Activated naive CD4-positive, alpha-beta T cell treated with anti-CD3 and anti-CD28 coated beads, Interleukin-2, amount 50 U/mL, for 72 hours (primary cell): ENCODE data around the gene RAPGEF2. TPM values are rescaled to one million over a fixed set of nuclear protein-coding genes. Genes with fewer than 3 reads are reported as not detected.
"Not testable (repeated sequence)": the region's sequence is repeated elsewhere in the genome, so short reads cannot be mapped to it uniquely, and the experiment has no call there.

Experiments used
- ATAC-seq, 2 donors: fragments of 150-1000 bp; cut with Tn5 transposase; 2 replicates each; pipeline ENCODE4 v1.10.0; 2021; ENCODE audit warnings: mild to moderate bottlenecking in 2 of 2, moderate library complexity in 2 of 2
- DNase-seq, 2 donors: peaks; one replicate each; pipeline ENCODE4 v3.0.0; 2021 to 2022; ENCODE audit warnings: low spot score in 2 of 2
- H3K27ac Mint-ChIP-seq, 2 donors: one replicate each; pipeline ENCODE4 v1.8.0; 2022; ENCODE audit warnings: mild to moderate bottlenecking in 2 of 2, mixed read lengths in 2 of 2
- H3K36me3 Mint-ChIP-seq, 2 donors: one replicate each; pipeline ENCODE4 v1.8.0; 2022; ENCODE audit warnings: mixed read lengths in 2 of 2
- H3K9me3 Mint-ChIP-seq, 2 donors: one replicate each; pipeline ENCODE4 v1.8.0; 2022; ENCODE audit warnings: mixed read lengths in 2 of 2
- total RNA-seq, 2 donors: library from RNA; stranded (reverse); gene quantifications; one replicate each; pipeline ENCODE4 v1.2.3, GENCODE V29; 2022

RAPGEF2 gene
- total RNA-seq, 2 donors from 2014 or later, result 11.1 to 34.8 TPM

DNA sequence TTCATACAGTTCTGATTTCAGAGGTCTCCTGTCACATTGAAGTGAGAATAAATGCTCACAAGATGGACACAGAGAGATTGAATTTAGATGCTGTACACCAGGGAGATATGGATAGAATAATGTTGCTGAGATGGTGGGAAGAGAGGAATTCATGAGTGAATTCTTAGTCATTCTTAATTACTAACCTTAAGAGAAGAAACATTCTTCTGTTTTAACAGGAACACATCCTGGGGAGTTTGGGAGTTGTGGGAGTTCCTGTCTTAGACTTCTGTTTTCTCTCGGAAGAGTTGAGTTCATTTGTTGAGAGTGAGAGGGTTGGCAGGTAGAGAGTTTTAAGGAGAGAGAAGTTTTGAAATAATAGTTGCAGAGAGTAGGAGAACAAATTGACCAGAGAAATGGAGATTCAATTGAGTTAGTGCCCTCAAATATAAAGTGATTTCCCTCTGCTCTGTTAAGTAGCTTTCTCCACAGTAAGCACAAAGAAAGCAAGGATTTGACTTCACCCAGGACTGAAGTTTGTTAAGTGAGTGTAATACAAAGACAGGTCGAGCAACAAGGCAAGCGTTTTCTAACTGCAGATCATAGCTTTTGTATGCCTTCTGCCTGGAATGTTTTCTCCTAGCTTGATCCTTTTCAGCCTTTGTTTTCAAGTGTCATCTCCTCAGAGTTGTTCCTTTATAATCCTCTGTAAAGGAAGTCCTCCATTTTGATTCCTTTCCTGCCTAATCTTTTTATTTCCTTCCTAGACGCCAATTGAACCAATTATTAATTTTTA lies 205.9 kb downstream of the RAPGEF2 start:
- H3K9me3 Mint-ChIP-seq, result no peaks in the 10 kb centered on the region
- no peak for ATAC-seq
- no peak overlapping the region for H3K27ac Mint-ChIP-seq
- peaks cover 13 to 20% of the 10 kb centered on the region in 2 donors for H3K36me3 Mint-ChIP-seq
- no peak for DNase-seq

DNA sequence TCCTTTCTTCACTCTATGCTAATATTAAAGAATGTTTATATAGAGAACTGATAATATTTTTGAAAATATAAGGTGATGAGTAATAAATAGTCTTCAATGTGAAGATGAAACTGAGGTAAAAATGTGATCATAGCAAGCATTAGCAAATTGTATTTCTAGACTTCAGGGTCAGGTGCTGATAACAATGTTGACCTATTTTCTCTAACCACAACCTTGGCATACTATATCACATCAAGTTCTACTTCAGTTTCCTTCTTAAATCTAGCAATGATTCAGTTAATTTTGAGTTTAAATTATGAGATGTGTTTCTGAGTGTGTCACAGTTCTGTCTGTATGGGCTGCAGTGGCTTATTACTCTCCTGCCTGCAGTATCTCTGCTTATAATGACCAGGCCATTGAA lies 209.4 kb downstream of the RAPGEF2 start:
- Mint-ChIP-seq H3K9me3 (no peaks in the 10 kb centered on the region), H3K36me3 (peaks cover 4 to 8% of the 10 kb centered on the region in 2 donors), H3K27ac (no peak overlapping the region)
- ATAC-seq (no peak), DNase-seq (no peak)

DNA sequence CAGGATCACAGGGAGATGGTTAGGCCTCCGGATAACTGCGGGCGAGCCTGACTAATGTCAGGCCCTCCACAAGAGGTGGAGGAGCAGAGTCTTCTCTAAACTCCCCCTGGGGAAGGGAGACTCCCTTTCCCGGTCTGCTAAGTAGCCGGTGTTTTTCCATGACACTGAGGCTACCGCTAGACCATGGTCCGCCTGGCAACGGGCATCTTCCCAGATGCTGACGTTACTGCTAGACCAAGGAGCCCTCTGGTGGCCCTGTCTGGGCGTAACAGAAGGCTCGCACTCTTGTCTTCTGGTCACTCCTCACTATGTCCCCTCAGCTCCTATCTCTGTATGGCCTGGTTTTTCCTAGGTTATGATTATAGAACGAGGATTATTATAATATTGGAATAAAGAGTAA lies 213.0 kb downstream of the RAPGEF2 start:
- ATAC-seq, result not testable (repeated sequence)

DNA sequence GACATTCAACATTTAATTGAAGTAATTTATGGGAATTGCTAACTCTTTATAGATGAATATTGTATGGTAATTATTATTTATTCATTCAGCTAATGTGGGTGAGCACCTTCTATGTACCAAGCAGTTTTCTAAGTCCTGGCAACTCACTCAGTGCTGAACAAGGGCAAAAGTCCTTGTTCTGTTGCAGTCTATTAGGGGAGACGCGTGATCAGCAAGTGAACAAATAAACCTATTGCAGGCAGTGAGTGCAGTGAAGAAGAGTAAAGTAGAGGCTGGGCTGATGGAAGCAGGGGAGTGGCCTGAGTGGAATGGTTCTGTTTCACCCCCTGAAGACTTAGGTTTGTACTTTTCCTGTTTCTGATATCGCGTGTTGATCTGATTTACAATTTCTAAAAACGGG lies 214.3 kb downstream of the RAPGEF2 start:
- Mint-ChIP-seq H3K9me3 (no peaks in the 10 kb centered on the region), H3K27ac (no peak overlapping the region), H3K36me3 (peaks cover 5 to 8% of the 10 kb centered on the region in 2 donors)
- ATAC-seq, result no peak
- no peak for DNase-seq

More for the DNA sequence above, 213.0 kb downstream of the RAPGEF2 start:
- H3K9me3 Mint-ChIP-seq, H3K27ac Mint-ChIP-seq, DNase-seq, H3K36me3 Mint-ChIP-seq: not testable (repeated sequence)

DNA sequence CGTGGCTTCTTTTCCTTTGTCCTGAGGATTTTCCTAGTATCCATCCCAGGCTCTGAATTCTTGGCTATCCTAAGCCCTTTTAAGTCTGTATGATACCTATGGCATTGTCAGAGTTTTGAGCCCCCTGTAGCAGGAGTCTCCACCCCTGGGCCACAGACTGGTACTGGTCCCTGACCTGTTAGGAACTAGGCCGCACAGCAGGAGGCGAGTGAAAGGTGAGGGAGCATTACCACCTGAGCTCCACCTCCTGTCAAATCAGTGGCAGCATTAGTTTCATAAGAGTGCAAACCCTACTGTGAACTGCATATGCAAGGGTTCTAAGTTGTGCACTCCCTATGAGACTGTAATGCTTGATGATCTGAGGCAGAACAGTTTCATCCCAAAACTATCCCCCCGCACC lies 216.1 kb downstream of the RAPGEF2 start:
- DNase-seq, result no peak
- no peaks in the 10 kb centered on the region for H3K9me3 Mint-ChIP-seq
- no peak for ATAC-seq
- H3K27ac Mint-ChIP-seq, result no peak overlapping the region
- peaks cover 11 to 20% of the 10 kb centered on the region in 2 donors for H3K36me3 Mint-ChIP-seq

DNA sequence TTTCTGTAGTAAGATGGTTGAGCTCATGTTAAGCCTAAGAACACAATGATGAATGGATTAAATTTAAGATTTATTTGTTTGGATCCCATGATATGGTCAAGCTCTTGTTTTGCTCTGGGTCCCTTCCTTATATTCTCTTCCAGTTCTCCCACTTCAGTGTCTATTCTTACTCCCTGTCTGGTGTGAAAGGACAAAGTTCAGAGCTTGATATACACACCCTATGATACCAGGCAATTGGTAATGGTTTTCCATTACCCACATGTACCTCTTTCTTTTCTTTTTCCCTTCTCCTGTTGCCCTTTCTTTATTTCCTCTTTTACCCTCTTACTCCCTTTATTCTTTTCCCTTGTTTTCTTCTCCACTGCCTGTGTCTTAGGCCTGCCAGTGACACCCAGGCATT lies 223.6 kb downstream of the RAPGEF2 start:
- no peak overlapping the region for H3K27ac Mint-ChIP-seq
- ATAC-seq, result no peak
- peaks cover 14 to 26% of the 10 kb centered on the region in 2 donors for H3K36me3 Mint-ChIP-seq
- no peak for DNase-seq
- H3K9me3 Mint-ChIP-seq, result no peaks in the 10 kb centered on the region

DNA sequence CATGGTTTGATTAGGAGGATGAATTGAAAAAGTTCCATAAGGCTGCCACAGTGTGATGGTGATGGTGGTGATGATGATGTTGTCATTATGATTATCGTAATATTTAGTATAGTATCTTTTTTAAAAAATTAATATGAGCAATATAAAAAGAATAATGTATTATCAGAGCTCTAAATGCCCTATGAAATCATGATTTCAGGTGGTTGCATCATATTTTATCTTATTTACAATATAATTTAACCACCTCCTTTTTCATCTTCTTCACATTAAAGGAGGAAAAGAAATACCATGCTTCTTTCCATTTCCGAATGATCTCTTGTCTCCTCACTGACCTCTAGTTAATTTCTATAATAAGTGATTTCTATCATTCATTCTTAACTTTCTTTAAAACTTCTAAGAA lies 225.9 kb downstream of the RAPGEF2 start:
- H3K9me3 Mint-ChIP-seq, result no peaks in the 10 kb centered on the region
- ATAC-seq (no peak), DNase-seq (no peak)
- H3K36me3 Mint-ChIP-seq, result peaks cover 15 to 22% of the 10 kb centered on the region in 2 donors
- no peak overlapping the region for H3K27ac Mint-ChIP-seq

DNA sequence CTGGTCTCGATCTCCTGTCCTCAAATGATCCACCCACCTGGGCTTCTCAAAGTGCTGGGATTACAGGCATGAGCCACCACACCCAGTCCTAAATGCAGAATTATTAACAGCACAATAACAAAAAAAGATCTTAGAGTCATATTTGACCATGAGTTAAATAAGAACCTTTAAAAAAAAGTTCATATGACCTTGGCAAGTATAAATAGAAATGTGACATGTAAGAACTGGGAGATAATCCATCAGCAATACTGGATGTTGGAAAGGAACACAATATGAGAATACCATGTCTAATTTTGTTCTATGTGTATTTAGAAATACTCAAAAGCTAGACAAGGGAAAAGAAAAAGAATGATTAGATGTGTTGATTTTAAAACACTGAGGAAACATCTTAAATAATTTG lies 231.6 kb downstream of the RAPGEF2 start:
- DNase-seq, result no peak
- no peak for ATAC-seq
- H3K36me3 Mint-ChIP-seq, result peaks cover 26 to 37% of the 10 kb centered on the region in 2 donors
- peaks cover 0 to 5% of the 10 kb centered on the region in 2 donors for H3K9me3 Mint-ChIP-seq
- H3K27ac Mint-ChIP-seq, result no peak overlapping the region

DNA sequence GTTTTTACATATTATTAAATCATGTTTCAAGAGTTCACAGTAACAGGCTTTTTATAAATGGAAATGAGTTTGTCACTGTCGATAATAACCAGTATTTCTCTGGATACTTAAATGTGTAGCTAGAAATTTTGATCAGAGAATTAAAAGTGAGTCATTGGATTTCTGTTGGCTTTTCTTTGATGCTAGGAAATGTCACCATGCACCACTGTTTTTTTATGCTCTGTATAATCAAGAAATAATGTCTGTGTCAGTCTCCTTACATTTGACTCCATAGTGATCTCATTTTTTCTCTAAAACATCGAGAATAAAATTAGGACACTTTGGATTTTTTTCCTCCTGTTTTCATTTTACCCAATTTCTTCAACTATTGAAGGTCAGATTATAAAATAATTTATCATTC lies 234.2 kb downstream of the RAPGEF2 start:
- H3K36me3 Mint-ChIP-seq, result peaks cover 26 to 35% of the 10 kb centered on the region in 2 donors

DNA sequence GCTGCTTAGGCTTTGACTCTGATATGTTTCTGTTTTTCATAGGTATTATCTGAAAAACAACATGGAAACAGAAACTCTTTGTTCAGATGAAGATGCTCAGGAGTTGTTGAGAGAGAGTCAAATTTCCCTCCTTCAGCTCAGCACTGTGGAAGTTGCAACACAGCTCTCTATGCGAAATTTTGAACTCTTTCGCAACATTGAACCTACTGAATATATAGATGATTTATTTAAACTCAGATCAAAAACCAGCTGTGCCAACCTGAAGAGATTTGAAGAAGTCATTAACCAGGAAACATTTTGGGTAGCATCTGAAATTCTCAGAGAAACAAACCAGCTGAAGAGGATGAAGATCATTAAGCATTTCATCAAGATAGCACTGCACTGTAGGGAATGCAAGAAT lies 238.6 kb downstream of the RAPGEF2 start:
- DNase-seq (no peak), ATAC-seq (no peak)
- Mint-ChIP-seq H3K27ac (no peak overlapping the region), H3K36me3 (peaks cover 19 to 40% of the 10 kb centered on the region in 2 donors), H3K9me3 (no peaks in the 10 kb centered on the region)

More for the DNA sequence above, 234.2 kb downstream of the RAPGEF2 start:
- ATAC-seq (no peak), DNase-seq (no peak)
- Mint-ChIP-seq H3K27ac (no peak overlapping the region), H3K9me3 (peaks cover 0 to 5% of the 10 kb centered on the region in 2 donors)

DNA sequence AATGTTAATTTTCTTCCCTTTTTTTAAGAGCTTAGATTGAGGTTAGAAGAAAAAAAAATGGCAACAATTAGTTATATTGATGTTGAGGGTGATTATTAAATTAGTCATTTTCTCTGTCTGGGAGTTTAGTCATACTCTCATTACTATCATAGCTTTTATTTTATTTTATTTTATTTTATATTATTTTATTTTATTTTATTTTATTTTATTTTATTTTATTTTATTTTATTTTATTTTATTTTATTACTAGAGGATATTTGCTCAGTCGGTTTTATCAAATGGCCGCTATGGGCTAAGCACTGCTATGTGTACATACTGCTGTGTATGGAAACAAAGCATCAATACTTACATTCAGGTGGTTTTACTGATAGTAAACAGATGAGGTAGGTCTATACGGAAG lies 239.5 kb downstream of the RAPGEF2 start:
- ATAC-seq (no peak), DNase-seq (no peak)
- Mint-ChIP-seq H3K9me3 (no peaks in the 10 kb centered on the region), H3K36me3 (peaks cover 19 to 40% of the 10 kb centered on the region in 2 donors), H3K27ac (no peak overlapping the region)

DNA sequence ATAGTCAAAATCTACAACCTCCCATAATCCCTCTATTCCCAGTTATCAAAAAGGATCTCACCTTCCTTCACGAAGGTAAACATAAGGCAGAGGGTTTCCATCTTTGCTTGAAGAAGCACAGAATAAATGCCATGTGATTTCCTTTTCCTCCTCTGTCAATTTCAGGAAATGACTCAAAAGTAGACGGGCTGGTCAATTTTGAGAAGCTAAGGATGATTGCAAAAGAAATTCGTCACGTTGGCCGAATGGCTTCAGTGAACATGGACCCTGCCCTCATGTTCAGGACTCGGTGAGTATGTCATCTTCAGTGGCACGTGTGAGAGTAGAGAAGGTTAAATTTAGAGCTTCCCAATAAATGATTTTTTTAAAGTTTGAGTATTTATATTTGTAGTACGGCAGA lies 240.2 kb downstream of the RAPGEF2 start:
- no peak for ATAC-seq
- no peak overlapping the region for H3K27ac Mint-ChIP-seq
- DNase-seq, result no peak
- H3K36me3 Mint-ChIP-seq, result peaks cover 19 to 40% of the 10 kb centered on the region in 2 donors
- no peaks in the 10 kb centered on the region for H3K9me3 Mint-ChIP-seq

DNA sequence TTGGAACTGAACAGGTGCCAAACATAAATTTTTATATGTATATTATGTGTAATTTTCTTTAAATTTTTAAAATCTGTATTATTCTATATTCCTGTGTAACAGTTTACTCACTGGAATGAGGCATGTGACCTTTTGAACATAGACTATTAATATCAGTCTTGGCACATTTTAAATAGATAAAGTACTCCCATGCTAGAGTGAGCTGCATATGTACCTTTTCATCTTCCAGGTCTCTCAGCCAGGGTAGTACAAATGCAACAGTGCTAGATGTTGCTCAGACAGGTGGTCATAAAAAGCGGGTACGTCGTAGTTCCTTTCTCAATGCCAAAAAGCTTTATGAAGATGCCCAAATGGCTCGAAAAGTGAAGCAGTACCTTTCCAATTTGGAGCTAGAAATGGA lies 242.0 kb downstream of the RAPGEF2 start:
- Mint-ChIP-seq H3K36me3 (peaks cover 5 to 32% of the 10 kb centered on the region in 2 donors), H3K27ac (no peak overlapping the region), H3K9me3 (no peaks in the 10 kb centered on the region)
- DNase-seq (no peak), ATAC-seq (no peak)

DNA sequence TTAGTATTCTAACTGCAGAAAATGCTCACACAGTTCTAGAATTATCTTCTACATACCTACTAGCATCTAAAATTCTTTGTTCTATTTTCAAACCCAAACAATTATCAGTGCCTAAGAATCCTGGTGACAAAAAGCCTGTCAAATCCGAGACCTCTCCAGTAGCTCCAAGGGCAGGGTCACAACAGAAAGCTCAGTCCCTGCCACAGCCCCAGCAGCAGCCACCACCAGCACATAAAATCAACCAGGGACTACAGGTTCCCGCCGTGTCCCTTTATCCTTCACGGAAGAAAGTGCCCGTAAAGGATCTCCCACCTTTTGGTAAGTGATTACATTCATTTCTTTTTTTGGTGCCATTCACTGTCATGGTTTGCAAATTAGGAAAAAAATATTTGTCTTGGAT lies 243.8 kb downstream of the RAPGEF2 start:
- Mint-ChIP-seq H3K27ac (peak overlapping the region in 1 of 2 donors; percentile 79), H3K36me3 (peaks cover 6 to 31% of the 10 kb centered on the region in 2 donors), H3K9me3 (no peaks in the 10 kb centered on the region)
- no peak for ATAC-seq
- no peak for DNase-seq

DNA sequence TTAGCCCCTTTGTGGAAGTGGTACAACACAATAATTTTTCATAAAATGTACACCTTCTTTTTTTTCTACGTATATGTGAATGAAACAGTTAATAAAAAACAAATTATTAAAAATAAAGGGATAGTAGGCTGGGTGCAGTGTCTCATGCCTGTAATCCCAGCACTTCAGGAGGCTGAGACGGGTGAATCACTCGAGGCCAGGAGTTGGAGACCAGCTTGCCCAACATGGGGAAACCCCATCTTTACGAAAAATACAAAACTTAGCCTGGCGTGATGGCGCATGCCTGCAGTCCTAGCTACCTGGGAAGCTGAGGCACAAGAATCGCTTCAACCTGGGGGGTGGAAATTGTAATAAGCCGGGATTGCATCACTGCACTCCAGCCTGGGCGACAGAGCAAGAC lies 244.9 kb downstream of the RAPGEF2 start:
- no peak for DNase-seq
- ATAC-seq, result no peak
- no peak overlapping the region for H3K27ac Mint-ChIP-seq

DNA sequence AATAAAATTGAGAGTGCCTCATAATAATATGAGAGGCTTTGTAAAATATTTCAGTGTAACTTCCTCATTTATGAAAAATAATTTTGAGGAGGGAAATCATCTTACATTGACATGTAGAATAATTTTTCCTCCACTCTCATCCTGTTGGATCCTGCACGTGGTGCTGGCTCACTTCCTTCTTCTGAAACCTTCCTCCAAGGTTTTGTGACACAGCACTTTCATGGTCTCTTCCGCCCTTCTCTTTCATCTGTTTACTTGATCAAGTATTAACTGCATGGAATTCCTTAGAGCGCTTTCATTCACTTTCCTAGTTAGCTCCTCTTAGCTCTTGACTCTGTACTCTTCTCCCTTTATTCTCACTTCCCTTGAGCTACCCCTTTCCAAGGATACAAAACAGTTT lies 246.5 kb downstream of the RAPGEF2 start:
- ATAC-seq (no peak), DNase-seq (no peak)
- Mint-ChIP-seq H3K36me3 (peaks cover 10 to 16% of the 10 kb centered on the region in 2 donors), H3K27ac (no peak overlapping the region), H3K9me3 (no peaks in the 10 kb centered on the region)

More for the DNA sequence above, 244.9 kb downstream of the RAPGEF2 start:
- no peaks in the 10 kb centered on the region for H3K9me3 Mint-ChIP-seq
- peaks cover 6 to 24% of the 10 kb centered on the region in 2 donors for H3K36me3 Mint-ChIP-seq

DNA sequence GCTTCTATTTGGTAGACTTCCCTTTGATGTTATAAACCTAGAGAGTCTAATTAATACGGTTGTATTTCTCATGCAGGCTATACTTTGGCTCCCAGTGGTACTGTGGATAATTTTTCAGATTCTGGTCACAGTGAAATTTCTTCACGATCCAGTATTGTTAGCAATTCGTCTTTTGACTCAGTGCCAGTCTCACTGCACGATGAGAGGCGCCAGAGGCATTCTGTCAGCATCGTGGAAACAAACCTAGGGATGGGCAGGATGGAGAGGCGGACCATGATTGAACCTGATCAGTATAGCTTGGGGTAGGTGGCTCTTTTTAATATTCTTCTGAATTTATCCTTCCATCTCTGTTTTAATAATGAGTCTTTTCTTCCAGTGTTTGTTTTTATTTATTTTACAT lies 249.7 kb downstream of the RAPGEF2 start:
- DNase-seq (no peak), ATAC-seq (no peak)
- peaks cover 10 to 28% of the 10 kb centered on the region in 2 donors for H3K36me3 Mint-ChIP-seq
- no peaks in the 10 kb centered on the region for H3K9me3 Mint-ChIP-seq
- H3K27ac Mint-ChIP-seq, result no peak overlapping the region
